H9 (cell line): ENCODE data around the gene PTPRK. TPM values are rescaled to one million over a fixed set of nuclear protein-coding genes. Genes with fewer than 3 reads are reported as not detected.

Source experiments
- DNase-seq: peaks from one replicate; pipeline ENCODE4 v3.0.0-alpha.2; 2017
- H2AFZ ChIP-seq: one replicate; pipeline ENCODE4 v1.6.1; 2013; ENCODE audit warnings: mild to moderate bottlenecking, low read length, control low read depth, moderate library complexity
- H2AK5ac ChIP-seq: 2 replicates; pipeline ENCODE4 v1.6.1; 2013; ENCODE audit warnings: low read length, control low read depth, mixed read lengths; ENCODE audit not compliant: insufficient read length
- H2BK120ac ChIP-seq: one replicate; pipeline ENCODE4 v1.6.1; 2013; ENCODE audit warnings: low read depth, mild to moderate bottlenecking, low read length, control low read depth, inconsistent platforms; ENCODE audit not compliant: poor library complexity, severe bottlenecking
- H2BK12ac ChIP-seq: 2 replicates; pipeline ENCODE4 v1.6.1; 2013; ENCODE audit warnings: low read length, control low read depth, mixed read lengths, low read depth; ENCODE audit not compliant: insufficient read length
- H2BK15ac ChIP-seq: 2 replicates; pipeline ENCODE4 v1.6.1; 2013; ENCODE audit warnings: low read depth, low read length, control low read depth
- H2BK20ac ChIP-seq: one replicate; pipeline ENCODE4 v1.6.1; 2013; ENCODE audit warnings: low read depth, mild to moderate bottlenecking, low read length, control low read depth, inconsistent platforms; ENCODE audit not compliant: poor library complexity, severe bottlenecking
- H2BK5ac ChIP-seq: 2 replicates; pipeline ENCODE4 v1.6.1; 2013; ENCODE audit warnings: low read length, control low read depth, mixed read lengths; ENCODE audit not compliant: insufficient read length
- H3K14ac ChIP-seq: 2 replicates; pipeline ENCODE4 v1.6.1; 2013; ENCODE audit warnings: low read length, control low read depth; ENCODE audit not compliant: insufficient read depth
- H3K18ac ChIP-seq: 2 replicates; pipeline ENCODE4 v1.6.1; 2013; ENCODE audit warnings: low read depth, mild to moderate bottlenecking, mixed read lengths, low read length, control low read depth; ENCODE audit not compliant: insufficient read length
- H3K23ac ChIP-seq: 2 replicates; pipeline ENCODE4 v1.6.1; 2013; ENCODE audit warnings: low read length, control low read depth, mixed read lengths, low read depth; ENCODE audit not compliant: insufficient read length
- H3K23me2 ChIP-seq: 2 replicates; pipeline ENCODE4 v1.6.1; 2013; ENCODE audit warnings: low read depth, mild to moderate bottlenecking, mixed read lengths, low read length, control low read depth; ENCODE audit not compliant: insufficient read length, poor library complexity, severe bottlenecking
- H3K27ac ChIP-seq: 2 replicates; pipeline ENCODE4 v1.5.1; 2013; ENCODE audit warnings: low read length, control low read depth, mixed read lengths, low read depth; ENCODE audit not compliant: insufficient read length
- H3K27me3 ChIP-seq: 2 replicates; pipeline ENCODE4 v1.6.1; 2013; ENCODE audit warnings: low read length, control low read depth, inconsistent platforms; ENCODE audit not compliant: insufficient read depth
- H3K4ac ChIP-seq: 2 replicates; pipeline ENCODE4 v1.6.1; 2013; ENCODE audit warnings: low read depth, mild to moderate bottlenecking, control low read depth, inconsistent platforms, low read length, moderate library complexity
- H3K4me1 ChIP-seq: 2 replicates; pipeline ENCODE4 v1.6.1; 2013; ENCODE audit warnings: low read length, control low read depth, inconsistent platforms; ENCODE audit not compliant: insufficient read depth
- H3K4me2 ChIP-seq: 2 replicates; pipeline ENCODE4 v1.6.1; 2013; ENCODE audit warnings: low read length, control low read depth, mixed read lengths; ENCODE audit not compliant: insufficient read length, insufficient read depth
- H3K56ac ChIP-seq: 2 replicates; pipeline ENCODE4 v1.6.1; 2013; ENCODE audit warnings: low read depth, mild to moderate bottlenecking, mixed read lengths, low read length, control low read depth; ENCODE audit not compliant: insufficient read length
- H3K79me1 ChIP-seq: 2 replicates; pipeline ENCODE4 v1.6.1; 2013; ENCODE audit warnings: low read depth, mild to moderate bottlenecking, moderate library complexity, low read length, control low read depth, inconsistent platforms; ENCODE audit not compliant: insufficient read depth, poor library complexity, severe bottlenecking
- H3K79me2 ChIP-seq: 2 replicates; pipeline ENCODE4 v1.6.1; 2013; ENCODE audit warnings: low read length, control low read depth, inconsistent platforms; ENCODE audit not compliant: insufficient read depth
- H3K9ac ChIP-seq: 2 replicates; pipeline ENCODE4 v1.6.1; 2013; ENCODE audit warnings: low read length, control low read depth, mixed read lengths; ENCODE audit not compliant: insufficient read length; ENCODE audit errors: extremely low read depth
- H3K9me3 ChIP-seq: one replicate; pipeline ENCODE4 v1.6.1; 2013; ENCODE audit warnings: low read depth, low read length, inconsistent platforms; ENCODE audit not compliant: control insufficient read depth
- H3T11ph ChIP-seq: one replicate; pipeline ENCODE4 v1.6.1; 2013; ENCODE audit warnings: mild to moderate bottlenecking, low read length, control low read depth, inconsistent platforms
- H4K20me1 ChIP-seq: one replicate; pipeline ENCODE4 v1.6.1; 2013; ENCODE audit not compliant: control insufficient read depth, insufficient read length, insufficient read depth
- H4K5ac ChIP-seq: 2 replicates; pipeline ENCODE4 v1.6.1; 2013; ENCODE audit warnings: low read depth, mild to moderate bottlenecking, mixed read lengths, low read length, control low read depth; ENCODE audit not compliant: insufficient read length
- H4K8ac ChIP-seq: replicated peaks from 2 replicates; pipeline ENCODE4 v1.6.1; 2013; ENCODE audit warnings: low read length, control low read depth, mixed read lengths, low read depth; ENCODE audit not compliant: insufficient read length
- H4K91ac ChIP-seq: 2 replicates; pipeline ENCODE4 v1.6.1; 2013; ENCODE audit warnings: low read depth, mild to moderate bottlenecking, moderate library complexity, mixed read lengths, low read length, control low read depth; ENCODE audit not compliant: insufficient read length
- H3K27ac Mint-ChIP-seq, 3 experiments: 2 replicates in 2 of 3; 3 replicates in 1 of 3; pipeline ENCODE4 v1.8.0; 2020 to 2021; ENCODE audit warnings: mixed read lengths in 3 of 3, mild to moderate bottlenecking in 1 of 3, moderate library complexity in 1 of 3
- H3K27me3 Mint-ChIP-seq: 2 replicates; pipeline ENCODE4 v1.8.0; 2021; ENCODE audit warnings: low read depth, mild to moderate bottlenecking, moderate library complexity, mixed read lengths
- H3K36me3 Mint-ChIP-seq, 3 experiments: 2 replicates in 2 of 3; 3 replicates in 1 of 3; pipeline ENCODE4 v1.8.0; 2020 to 2021; ENCODE audit warnings: low read depth in 3 of 3, mixed read lengths in 3 of 3; ENCODE audit not compliant: insufficient read depth in 1 of 3
- H3K4me1 Mint-ChIP-seq, 2 experiments: 2 replicates each; pipeline ENCODE4 v1.8.0; 2020; ENCODE audit warnings: mixed read lengths in 2 of 2
- H3K4me3 Mint-ChIP-seq, 2 experiments: 2 replicates in 1 of 2; 3 replicates in 1 of 2; pipeline ENCODE4 v1.8.0; 2020 to 2021; ENCODE audit warnings: mild to moderate bottlenecking in 2 of 2, mixed read lengths in 2 of 2, moderate library complexity in 1 of 2
- H3K9me3 Mint-ChIP-seq, 2 experiments: 2 replicates in 1 of 2; 3 replicates in 1 of 2; pipeline ENCODE4 v1.8.0; 2020; ENCODE audit warnings: mild to moderate bottlenecking in 2 of 2, mixed read lengths in 2 of 2, moderate library complexity in 1 of 2
- CTCF ChIP-seq: fragments of 200-600 bp; sonication (generic); conservative IDR thresholded peaks from 3 replicates; pipeline ENCODE4 v1.8.0; 2021; ENCODE audit warnings: antibody characterized with exemption, mild to moderate bottlenecking
- WGBS: extraction: QIAGEN DNeasy Blood & Tissue Kit; methylation state at CpG from one replicate; pipeline ENCODE4 v1.1.7; 2013; ENCODE audit warnings: missing lambda C conversion rate, low lambda C conversion rate, mixed read lengths; ENCODE audit not compliant: insufficient read length; ENCODE audit errors: extremely low coverage; 5-methylcytosine and 5-hydroxymethylcytosine counted together
- total RNA-seq: library from RNA; stranded (reverse); gene quantifications from 2 replicates; pipeline ENCODE4 v1.2.1, GENCODE V29; 2021

The PTPRK gene
- total RNA-seq, 1 experiment from 2014 or later, result 47.9 TPM

- H4K5ac ChIP-seq, result no peak overlapping the region
- H2BK20ac ChIP-seq, result no peak overlapping the region
- H3T11ph ChIP-seq, result no peak overlapping the region
- DNase-seq, result no peak
- Mint-ChIP-seq H3K27ac (0 out of 7 replicates have a peak overlapping the region, but pooled peaks of 1 of the 3 experiments have one; percentile 8), H3K27me3 (no peaks in the 10 kb centered on the region), H3K4me1 (peaks cover 4 to 7% of the 10 kb centered on the region in 2 experiments; a peak in 1 of 4 replicates), H3K4me3 (no peak overlapping the region), H3K36me3 (no peaks in the 10 kb centered on the region), H3K9me3 (no peaks in the 10 kb centered on the region)
- no peaks in the 10 kb centered on the region for H3K9me3 ChIP-seq
- no peak overlapping the region for H3K23ac ChIP-seq
- no peak overlapping the region for H2AFZ ChIP-seq
- no peaks in the 10 kb centered on the region for H3K79me1 ChIP-seq
- H3K27ac ChIP-seq, result no peak overlapping the region
- H3K79me2 ChIP-seq, result no peaks in the 10 kb centered on the region
- no peak overlapping the region for H3K56ac ChIP-seq
- H2BK15ac ChIP-seq, result no peak overlapping the region
- H4K8ac ChIP-seq, result no peak overlapping the region
- H3K9ac ChIP-seq, result no peak overlapping the region
- no peaks in the 10 kb centered on the region for H3K27me3 ChIP-seq
- no peak overlapping the region for H3K4ac ChIP-seq
- H3K18ac ChIP-seq, result no peak overlapping the region
- H3K14ac ChIP-seq, result no peak overlapping the region
- H2AK5ac ChIP-seq, result no peak overlapping the region
- no peaks in the 10 kb centered on the region for H3K4me1 ChIP-seq
- no peak for TF ChIP-seq CTCF
- H2BK12ac ChIP-seq, result no peak overlapping the region
- H4K91ac ChIP-seq, result no peak overlapping the region
- H2BK120ac ChIP-seq, result no peak overlapping the region
- H3K23me2 ChIP-seq, result no peaks in the 10 kb centered on the region
- H2BK5ac ChIP-seq, result no peak overlapping the region
- WGBS, result no CpG with 5 or more reads among the region's 3 CpGs
- no peaks in the 10 kb centered on the region for H4K20me1 ChIP-seq
- H3K4me2 ChIP-seq, result no peak overlapping the region
Measured at GRCh38 chr6:128343706-128344105, 176.7 kb downstream of the PTPRK start.
